Fibroblast of villous mesenchyme (primary cell): ENCODE results near the gene RAP1A. TPM values are rescaled to one million over a fixed set of nuclear protein-coding genes. Genes with fewer than 3 reads are reported as not detected.
"Not testable (repeated sequence)": the region's sequence is repeated elsewhere in the genome, so short reads cannot be mapped to it uniquely, and the experiment has no call there.

Experiments
- DNase-seq: peaks from one replicate; pipeline ENCODE4 v3.0.0-alpha.2; 2010; ENCODE audit warnings: low read depth
- H3K4me3 ChIP-seq: 2 replicates; pipeline ENCODE4 v1.5.1; 2011; ENCODE audit warnings: low read depth, mild to moderate bottlenecking, low read length
- CTCF ChIP-seq: IDR thresholded peaks from 2 replicates; pipeline ENCODE4 v1.5.1; 2012; ENCODE audit warnings: low read depth, mild to moderate bottlenecking, low read length; ENCODE audit not compliant: insufficient read depth
- total RNA-seq: library from RNA; depleted of rRNA; stranded (reverse); fragments of >200 nt; gene quantifications from 2 replicates; pipeline ENCODE4 v1.2.3, GENCODE V29; 2012

The RAP1A gene
- total RNA-seq, 1 donor, result 25.5 TPM

DNA sequence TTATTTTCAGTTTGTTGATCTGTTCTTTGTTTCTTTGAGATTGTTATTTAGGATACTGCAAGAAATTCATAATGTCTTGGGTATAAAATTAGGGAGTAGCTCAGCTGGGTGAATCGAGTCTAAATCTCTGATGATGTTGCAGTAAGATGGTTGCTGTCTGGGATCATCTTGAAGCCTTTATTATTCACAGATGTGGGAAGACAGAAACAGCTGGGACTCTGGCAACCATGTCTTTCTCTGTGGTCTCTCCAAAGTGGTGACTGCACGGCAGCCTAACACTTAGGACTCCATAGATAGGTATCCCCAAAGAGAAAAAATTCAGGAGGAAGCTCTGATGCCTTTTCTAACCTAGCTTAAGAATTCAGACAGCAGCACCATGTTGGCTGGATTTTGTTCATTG, 52.7 kb downstream of the RAP1A start:
- no peak for TF ChIP-seq CTCF
- DNase-seq, result peak; percentile 41
- H3K4me3 ChIP-seq, result no peak overlapping the region

DNA sequence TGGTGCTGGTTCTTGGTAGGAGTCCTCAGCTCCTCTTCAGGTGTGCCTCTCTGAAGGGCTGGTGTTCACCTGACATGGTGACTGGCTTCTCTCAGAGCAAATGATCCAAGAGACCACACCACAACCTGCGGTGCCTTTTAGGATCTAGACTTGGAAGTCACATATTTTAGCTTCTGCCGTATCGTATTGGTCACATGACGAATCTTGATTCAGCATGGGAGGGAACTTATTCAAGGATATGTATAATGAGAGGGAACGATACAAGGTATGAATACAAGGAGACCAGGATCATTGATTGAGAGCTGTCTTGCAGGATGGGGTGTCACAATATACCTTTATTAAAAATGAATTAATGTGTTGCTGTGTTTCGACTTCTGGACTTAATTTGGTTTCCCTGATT, 58.0 kb downstream of the RAP1A start:
- DNase-seq, result no peak
- TF ChIP-seq CTCF, result no peak
- H3K4me3 ChIP-seq, result no peak overlapping the region

DNA sequence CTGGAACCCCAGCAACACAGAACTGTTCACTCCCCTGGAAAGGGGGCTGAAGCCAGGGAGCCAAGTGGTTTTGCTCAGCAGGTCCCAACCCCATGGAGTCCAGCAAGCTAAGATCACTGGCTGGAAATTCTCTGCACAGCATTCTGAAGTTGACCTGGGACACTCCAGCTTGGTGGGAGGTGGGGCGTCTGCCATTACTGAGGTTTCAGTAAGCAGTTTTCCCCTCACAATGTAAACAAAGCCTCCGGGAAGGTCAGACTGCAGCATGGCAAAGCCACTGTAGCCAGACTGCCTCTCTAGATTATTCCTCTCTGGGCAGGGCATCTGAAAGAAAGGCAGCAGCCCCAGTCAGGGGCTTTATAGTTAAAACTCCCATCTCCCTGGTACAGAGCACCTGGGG, 60.0 kb downstream of the RAP1A start:
- TF ChIP-seq CTCF, result no peak

GRCh38 chr1:111680212-111680800, 60.7 kb downstream of the RAP1A start:
- not testable (repeated sequence) for H3K4me3 ChIP-seq, DNase-seq

More for the DNA sequence above, 60.0 kb downstream of the RAP1A start:
- no peak overlapping the region for H3K4me3 ChIP-seq
- no peak for DNase-seq

GRCh38 chr1:111685293-111686153, 65.9 kb downstream of the RAP1A start:
- not testable (repeated sequence) for H3K4me3 ChIP-seq, DNase-seq

DNA sequence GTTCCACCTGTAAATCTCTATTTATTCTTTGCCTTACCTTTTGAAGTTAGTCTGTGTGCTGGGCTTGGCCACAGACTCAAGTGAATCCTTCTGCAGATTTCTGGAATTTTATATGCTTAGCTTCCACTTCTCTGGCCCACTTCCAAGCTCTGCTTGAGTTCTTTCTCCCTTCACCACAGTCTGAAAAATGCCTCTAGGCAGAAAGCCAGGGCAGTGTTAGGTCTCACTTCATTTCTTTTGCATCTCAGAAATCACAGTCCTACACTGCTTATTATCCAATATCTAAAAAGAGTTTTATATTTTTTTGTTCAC, 70.7 kb downstream of the RAP1A start:
- H3K4me3 ChIP-seq, result no peak overlapping the region
- peak; percentile 90 for DNase-seq
- no peak for TF ChIP-seq CTCF

DNA sequence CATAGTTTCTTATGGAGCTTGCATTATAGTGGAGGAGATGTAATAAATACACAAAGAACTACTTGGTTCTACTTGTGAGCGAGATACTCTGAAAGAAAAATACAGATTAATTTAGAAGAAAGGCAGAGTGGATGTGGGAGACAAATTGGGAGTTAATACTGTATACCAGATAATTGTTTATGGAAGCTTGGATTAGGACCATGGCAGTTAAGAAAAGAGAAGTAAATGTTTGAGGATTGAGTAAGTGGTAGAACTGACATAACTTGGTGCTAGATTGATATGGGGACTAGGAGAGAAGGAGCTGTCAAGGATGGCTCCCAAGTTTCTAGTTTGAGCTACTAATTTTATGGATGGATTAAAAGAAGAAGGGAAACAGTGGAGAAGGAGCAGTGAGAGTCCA, 72.3 kb downstream of the RAP1A start:
- no peak for TF ChIP-seq CTCF
- DNase-seq, result no peak
- no peak overlapping the region for H3K4me3 ChIP-seq

DNA sequence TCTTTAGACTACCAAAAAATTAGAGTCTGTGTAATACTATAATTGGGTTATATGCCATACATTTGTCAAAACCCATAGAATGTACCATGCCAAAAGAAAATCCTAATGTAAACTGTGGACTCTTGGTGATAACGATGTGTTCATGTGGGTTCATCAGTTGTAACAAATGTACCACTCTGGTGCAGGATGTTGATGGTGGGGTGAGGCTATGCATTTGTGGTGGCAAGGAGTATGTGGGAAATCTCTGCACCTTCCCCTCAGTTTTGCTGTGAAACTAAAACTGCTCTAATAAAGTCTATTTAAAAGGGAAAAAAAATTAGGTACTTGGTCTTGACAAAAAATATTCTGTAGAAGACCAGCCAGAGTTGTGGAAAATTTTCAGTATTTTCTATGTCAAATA, 76.2 kb downstream of the RAP1A start:
- H3K4me3 ChIP-seq, result no peak overlapping the region
- no peak for TF ChIP-seq CTCF
- DNase-seq, result no peak
